B cell (primary cell): ENCODE results near the gene ANLN.
"Not testable (repeated sequence)": the region's sequence is repeated elsewhere in the genome, so short reads cannot be mapped to it uniquely, and the experiment has no call there.

Experiments
- CTCF ChIP-seq: fragments of 200-600 bp; IDR thresholded peaks from one replicate; pipeline ENCODE4 v1.8.0; 2022; ENCODE audit warnings: antibody characterized with exemption, mild to moderate bottlenecking
- EZH2 ChIP-seq: IDR thresholded peaks from 2 replicates; pipeline ENCODE4 v1.6.1; 2012; ENCODE audit warnings: borderline replicate concordance, low read depth, mild to moderate bottlenecking, moderate library complexity, low read length; ENCODE audit not compliant: insufficient read depth, poor library complexity, severe bottlenecking

- not testable (repeated sequence) for TF ChIP-seq EZH2, CTCF
Measured at GRCh38 chr7:36497176-36497575, 107.5 kb downstream of the ANLN start.
